CD4-positive, alpha-beta T cell treated with Interleukin-2 at 100 ng/mL for 4 hours (primary cell): ENCODE data around the gene RBM33.
A peak's percentile ranks its signal among the peaks of the same experiment; 100 is the strongest.
"Not testable (repeated sequence)": the region's sequence is repeated elsewhere in the genome, so short reads cannot be mapped to it uniquely, and the experiment has no call there.

ENCODE experiments used
- DNase-seq: peaks from one replicate; pipeline ENCODE4 v3.0.0-alpha.2; 2020; ENCODE audit warnings: low spot score

The RBM33 gene

DNA sequence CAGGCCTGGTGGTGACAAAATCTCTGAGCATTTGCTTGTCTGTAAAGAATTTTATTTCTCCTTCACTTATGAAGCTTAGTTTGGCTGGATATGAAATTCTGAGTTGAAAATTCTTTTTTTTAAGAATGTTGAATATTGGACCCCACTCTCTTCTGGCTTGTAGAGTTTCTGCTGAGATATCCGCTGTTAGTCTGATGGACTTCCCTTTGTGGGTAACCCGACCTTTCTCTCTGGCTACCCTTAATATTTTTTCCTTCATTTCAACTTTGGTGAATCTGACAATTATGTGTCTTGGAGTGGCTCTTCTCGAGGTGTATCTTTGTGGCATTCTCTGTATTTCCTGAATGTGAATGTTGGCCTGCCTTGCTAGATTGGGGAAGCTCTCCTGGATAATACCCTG, 46.2 kb downstream of the RBM33 start:
- DNase-seq, result not testable (repeated sequence)

DNA sequence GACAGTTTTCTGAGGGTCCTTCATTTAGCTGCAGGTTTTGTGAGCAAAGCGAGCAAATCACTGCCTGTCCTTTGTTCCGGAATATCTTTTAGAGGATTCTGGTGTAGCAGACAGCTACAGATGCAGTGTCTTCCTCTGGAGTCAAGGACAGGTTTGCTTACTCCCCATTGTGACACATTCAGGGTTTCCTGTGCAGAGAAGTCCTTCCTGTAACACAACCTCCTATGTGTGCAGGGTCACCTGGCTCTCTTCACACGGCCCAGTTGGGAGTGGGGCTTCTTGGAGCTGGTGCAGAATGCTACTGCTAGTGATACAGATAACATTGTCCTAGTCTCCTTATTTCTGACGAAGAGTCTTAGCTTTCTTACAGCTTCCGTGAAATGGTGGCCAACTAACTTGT, 47.9 kb downstream of the RBM33 start:
- DNase-seq, result peak; percentile 6

DNA sequence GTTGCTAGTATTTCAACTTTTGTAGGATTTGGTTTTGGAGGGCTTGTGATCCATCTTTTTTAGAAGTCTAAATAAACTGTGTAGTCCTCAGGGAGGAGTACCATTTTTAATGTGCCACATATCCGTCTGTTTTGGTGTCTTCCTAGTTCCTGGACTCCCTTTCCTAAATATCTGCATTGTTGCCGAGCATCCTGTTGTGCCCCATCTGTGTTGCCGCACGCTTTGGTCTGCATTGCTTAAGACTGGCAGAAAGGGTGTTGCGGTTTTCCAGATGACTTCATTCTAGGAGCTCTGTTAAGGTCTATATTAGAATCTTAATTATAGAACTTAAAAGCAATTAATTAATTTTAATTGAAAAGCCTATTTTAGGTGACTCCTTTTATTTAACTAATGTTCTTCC, 49.4 kb downstream of the RBM33 start:
- DNase-seq, result no peak

DNA sequence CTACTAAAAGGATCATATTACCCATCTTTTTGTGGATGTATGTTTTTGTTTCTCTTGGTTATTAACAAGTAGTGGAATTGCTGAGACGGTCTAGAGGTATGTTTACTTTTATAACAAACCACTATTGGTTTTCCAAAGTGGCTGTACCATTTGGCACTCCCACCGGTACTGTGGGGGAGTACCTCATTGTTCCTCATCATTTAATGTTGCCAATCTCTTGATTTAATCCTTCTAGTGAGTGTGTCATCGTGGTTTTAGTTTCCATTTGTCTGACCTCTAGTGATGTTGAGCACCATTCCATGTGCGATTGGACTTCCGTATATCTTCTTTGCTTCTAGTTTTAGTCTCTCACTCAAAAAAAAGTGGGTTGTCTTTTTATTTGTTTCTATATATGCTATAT, 50.4 kb downstream of the RBM33 start:
- no peak for DNase-seq

DNA sequence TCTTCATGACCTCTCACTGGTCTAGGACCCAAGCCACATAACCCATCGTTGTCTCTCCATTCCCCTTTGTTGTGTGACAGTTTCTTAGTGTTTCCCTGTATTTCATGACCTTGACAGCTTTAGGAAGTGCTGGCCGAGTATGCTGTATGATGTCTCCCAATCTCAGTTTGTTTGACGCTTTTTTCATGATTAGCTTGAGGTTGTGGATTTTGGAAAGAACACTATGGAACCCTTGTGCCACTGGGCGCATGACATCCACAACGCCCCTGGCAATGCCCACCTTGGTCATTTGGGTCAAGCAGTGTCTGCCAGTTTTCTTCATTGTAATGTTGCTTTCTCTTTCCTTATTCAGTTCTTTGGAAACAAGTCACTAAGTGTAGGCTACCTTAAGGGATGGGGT, 52.3 kb downstream of the RBM33 start:
- DNase-seq, result no peak

DNA sequence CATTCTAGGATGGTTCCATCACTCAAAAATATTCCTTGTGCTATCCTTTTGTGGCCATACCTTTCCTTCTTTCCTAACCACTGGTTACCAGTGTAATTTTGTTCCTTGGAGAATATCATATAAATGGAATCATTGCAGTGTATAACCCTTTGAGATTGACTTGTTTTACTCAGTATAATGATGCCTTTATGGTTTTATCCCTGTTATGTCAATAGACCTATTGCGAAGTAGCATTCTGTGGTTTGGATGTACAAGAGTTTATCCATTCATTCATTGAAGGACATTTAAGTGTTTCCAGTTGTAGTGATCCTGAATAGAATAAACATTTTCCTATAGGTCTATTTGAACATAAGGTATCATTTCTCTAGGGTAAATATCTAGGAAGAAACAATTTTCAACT, 54.2 kb downstream of the RBM33 start:
- no peak for DNase-seq

DNA sequence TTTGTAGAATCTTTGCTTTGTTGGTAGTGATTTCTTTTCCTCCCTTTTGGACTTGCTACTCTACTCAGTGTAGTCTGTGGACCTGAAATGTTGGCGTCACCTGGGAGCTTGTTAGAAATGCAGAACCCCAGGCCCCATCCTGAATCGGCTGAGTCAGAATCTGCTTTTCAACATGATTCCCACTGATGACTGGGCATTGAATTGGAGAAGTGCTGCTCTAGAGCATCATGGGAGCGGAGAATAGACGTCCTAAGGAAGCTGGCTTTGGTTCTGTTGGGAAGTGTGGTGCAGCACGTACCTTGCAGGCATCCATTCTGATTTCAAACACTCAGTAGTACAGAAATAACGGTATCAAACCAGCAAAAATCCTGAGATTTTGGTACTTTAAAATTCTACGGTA, 54.7 kb downstream of the RBM33 start:
- DNase-seq, result no peak

DNA sequence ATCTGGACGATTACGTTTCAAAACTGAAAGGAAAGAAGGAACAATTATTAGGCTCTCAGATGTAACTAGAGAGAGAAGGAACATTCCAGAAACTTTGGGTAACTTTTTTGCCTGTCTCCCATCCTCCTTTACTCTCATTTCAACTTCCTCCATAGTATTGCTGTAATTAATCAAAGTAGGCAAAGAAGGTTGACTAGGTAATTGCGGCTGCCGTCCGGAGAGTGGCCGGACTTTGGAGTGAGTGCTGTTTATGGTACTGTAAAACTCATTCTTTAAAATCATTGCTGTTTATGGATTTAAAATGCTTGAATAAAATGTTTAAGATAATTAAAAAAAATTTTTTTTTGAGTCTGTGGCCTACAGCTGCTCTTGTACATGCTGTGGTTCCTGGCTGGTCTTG, 56.4 kb downstream of the RBM33 start:
- DNase-seq, result no peak

DNA sequence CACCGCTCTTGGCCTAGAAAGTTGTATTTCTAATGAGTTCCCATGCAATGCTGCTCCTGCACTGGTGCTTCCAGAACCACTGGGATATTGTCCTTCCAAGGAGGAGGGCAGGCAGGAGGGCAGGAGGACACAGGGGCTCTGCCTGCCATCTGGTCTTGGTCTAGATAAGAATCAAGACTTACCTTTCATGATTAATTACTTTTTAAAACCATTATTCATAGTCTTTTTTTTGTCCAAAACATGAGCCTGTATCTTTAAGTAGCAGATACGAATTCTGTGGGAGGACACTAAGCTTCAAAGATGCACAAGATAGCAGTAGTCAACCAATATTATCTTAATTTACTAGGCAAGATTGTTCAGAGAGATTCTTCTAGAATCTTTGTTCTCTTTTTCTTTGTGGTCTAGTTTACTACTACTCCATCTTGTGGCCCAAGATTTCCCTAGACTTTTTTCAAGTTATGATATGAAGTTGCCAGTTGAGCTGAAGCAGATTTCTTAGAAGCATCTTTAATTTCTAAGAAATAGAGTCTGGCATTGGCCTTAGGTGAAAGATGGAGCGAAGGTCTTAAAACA, 57.6 kb downstream of the RBM33 start:
- no peak for DNase-seq

DNA sequence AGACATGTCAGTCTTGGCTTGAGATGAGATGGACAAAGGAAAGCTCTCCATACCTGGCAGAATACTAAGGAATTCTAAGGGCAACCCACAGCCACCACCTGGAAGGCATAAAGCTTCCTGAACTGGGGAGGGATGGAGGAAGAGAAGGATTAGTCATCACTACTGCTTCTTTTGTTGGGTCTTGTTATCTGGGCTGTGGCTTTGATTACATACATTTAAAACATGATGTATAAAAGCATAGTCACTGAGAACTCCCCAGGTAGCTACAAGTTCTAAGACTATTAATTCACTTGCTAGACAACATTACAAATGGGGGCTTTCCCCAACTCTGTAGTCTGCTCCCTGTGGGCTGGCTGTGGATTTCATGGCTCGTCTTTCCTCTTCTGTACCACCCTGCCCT, 58.2 kb downstream of the RBM33 start:
- no peak for DNase-seq

DNA sequence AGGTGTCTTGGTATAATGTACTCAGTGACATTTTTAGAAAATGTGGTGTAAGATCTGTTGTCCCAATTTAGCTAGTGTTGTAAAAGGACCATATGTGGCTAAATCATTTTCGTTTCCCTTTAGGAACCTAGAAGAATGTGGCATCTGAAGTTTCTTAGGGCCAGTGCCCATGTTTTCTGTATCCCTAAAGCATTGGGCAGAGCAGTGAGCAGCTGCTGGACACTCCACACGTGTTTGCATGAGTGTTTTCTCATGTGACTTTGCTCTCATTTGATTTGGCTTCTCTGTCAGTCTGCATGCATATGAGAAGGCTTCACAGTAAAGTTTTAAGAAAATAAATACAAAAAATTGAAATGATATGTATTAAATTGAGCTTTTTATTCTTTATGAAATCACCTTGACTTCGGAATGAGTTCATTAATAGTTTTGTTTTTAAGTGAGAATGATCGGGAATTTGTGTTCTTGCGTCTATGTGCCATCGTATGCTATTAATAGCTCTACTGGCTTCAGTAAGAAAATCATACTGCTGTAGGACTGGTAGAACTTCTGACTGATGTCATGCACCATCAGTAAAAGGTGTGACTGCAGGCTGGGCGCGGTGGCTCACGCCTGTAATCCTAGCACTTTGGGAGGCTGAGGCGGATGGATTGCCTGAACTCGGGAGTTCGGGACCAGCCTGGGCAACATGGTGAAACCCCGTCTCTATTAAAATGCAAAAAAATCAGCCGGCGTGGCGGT, 61.3 kb downstream of the RBM33 start:
- no peak for DNase-seq

DNA sequence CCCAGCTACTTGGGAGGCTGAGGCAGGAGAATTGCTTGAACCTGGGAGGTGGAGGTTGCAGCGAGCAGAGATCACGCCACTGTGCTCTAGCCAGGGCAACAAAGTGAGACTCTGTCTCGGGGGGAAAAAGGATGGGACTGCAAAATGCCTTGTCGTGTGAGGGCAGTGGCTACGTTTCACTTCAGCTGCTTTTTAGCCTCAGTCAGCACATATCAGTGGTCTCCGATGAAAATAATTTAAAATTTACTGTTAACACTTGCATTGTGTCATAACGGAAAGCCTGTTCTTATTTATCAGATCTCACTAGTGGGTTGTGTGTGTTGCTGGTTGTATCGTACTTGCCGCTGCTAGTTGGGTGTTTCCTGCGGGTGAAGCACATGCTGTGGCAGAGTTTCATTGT, 61.9 kb downstream of the RBM33 start:
- DNase-seq, result no peak

DNA sequence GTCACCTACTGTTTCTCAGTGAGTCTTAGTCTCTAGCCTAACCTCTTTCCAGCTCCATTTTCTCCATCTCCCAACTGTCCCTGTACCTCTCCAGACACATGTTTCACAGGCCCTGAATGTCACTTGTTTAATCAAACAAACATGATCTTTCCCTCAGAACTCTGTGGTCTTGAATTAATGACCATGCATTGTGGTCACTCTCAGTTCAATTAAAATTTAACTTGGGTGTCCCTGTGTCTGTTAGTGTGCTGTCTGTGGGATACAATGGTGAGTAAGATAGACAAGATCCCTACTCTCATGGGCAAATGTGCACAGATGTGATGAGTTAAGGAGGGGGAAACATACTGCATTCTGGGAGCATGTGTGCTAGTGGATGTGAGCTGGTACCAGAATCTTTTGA, 65.0 kb downstream of the RBM33 start:
- DNase-seq, result no peak

DNA sequence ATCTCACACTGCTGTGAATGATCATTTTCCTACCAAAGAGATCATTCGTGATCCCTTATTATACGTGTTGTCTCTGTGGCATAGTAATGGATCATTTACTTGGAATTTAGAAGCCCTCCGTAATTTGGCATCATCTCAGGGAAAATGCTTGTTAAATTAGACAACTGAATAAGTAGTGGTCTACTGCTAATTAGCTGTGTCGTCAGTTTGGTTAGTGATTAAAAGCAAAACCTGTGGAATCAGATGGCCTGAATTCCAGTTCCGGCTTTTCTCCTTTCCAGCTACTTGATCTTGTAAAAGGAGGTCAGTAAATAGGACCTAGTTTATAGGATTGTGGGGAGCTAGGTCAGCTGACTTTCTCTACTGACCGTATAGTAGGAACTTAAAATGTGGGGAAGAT, 65.6 kb downstream of the RBM33 start:
- DNase-seq, result no peak

DNA sequence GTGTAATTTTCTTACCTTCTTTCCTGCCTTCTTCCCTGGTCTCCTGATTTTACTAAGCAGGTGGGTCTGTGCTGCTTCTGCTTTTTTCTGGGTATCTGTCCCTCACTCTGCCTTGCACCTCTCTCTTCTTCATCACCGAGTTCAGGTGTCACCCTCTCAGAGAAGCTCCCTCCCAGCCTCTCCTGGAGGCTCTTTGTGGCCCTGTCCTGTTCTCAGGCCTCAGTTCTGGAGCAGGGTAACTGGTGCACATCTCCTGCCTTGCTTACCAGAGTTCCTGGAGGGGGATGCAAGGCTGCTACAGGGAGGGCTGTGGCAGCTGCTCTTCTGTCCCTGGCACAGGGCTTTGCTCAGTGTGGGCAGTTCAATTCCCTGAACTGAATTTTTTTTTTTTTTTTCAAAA, 66.1 kb downstream of the RBM33 start:
- DNase-seq, result no peak

DNA sequence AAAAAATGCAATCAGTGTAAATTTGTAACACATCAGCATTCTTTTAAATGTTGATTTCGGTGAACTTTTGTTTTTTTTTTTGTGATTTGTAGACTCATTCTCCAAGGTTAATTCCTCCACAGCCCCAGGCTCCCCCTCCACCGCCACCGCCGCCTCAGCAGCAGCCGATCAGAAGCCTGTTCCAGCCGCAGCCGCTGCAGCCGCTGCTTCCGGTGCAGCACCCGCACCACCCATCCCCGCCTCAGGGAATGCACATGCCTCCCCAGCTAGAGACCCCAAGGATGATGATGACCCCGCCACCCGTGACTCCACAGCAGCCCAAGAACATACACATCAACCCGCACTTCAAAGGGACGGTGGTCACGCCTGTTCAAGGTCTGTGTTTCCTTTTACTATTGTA, 66.6 kb downstream of the RBM33 start:
- DNase-seq, result no peak

DNA sequence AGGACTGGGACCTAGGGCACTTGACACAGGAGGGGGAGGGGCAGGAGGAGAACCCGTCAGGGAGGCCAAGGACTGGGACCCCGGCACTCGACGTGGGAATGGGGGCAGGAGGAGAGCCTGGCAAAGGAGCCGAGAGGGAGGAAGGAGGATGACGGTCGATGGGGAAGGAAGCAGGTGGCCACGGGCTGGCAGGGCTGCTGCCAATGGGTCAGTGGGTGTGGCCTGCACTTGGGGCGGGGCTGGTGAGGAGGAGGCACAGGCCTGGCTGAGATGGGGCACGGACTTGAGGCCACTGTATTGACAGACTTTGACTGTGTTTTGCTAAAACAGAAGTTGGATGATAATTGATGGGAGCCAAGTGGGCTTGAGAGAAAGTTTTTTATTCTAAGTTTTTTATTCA, 68.9 kb downstream of the RBM33 start:
- no peak for DNase-seq

DNA sequence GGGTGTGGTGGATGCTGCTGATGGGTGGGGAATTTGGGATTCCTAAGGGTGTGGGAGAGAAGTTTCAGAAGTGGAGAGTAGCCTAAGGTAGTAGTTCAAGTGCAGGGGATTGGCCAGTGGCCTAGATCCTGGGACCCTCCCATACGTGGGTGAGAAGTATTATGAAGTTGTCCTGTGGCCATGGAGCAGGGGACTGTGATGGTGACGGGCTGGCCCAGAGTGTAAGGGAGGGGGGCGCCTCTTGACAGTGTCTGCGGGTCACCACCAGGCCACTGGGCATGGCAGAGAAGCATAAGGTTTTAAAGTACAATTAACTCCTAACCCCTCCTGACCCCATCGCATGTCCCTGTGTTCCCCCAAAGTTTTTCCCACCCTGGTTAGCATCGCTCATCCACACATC, 70.2 kb downstream of the RBM33 start:
- no peak for DNase-seq

DNA sequence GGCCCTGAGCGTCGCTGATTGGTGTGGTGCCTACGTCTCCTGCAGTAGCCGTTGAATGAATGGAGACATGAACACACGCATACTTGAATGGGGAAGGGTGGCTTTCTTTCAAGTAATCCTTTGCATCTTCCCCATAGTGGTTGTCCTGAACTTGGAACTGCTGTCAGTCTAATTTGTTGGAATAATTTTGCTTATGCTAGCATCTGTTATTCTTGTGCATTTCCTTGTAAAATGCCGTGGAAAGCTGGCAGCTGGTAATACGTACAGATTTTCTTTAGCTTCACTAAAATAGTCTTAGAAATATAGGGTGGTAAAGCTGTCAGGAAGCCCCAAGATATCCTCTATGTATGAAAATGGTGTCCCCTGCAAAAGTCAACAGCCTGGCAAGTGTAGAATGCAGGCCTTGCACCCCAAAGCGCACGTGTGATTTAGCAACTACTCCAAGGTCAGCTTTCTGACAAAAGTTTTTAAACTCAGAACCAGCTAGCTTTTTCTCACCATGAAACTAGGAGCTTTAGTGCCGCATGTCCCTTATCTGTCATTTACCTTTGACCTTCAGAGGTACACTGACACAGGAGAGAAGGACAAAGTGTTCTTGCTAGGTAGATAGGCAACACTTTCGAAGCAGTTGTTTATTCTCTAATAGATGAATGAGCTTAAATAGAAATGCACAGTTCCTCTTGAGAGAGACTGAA, 70.8 kb downstream of the RBM33 start:
- no peak for DNase-seq

DNA sequence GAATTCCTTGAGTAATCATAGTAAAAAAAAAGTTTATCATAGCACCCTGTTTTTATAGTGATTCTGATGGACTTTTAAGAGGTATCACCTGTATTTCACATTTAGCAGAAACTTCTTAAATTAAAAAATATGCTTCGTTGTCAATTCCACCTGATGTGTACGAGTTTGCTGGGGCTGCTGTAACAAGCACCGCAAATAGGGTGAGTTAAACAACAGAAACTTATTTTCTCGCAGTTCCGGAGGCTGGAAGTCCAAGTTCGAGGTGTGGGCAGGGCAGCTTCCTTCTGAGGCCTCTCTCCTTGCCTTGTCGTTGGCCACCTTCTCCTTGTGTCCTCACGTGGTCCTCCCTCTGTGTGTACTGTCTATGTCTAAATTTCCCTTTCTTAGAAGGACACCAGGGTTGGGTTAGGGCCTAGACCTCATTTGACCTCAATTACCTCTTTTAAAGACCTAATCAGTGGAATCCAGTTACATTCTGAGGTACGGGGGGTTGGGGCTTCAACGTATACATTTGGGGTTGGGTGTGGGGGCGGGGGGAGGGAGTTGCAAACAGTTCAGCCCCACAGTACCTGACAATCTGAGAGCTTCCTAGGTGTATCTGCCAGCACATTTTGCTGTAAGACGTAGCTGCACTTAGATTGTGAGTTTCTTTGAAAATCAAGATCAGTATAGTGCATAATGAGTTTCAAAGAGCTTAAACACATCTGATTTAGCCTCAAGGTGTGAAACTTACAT, 72.7 kb downstream of the RBM33 start:
- no peak for DNase-seq

DNA sequence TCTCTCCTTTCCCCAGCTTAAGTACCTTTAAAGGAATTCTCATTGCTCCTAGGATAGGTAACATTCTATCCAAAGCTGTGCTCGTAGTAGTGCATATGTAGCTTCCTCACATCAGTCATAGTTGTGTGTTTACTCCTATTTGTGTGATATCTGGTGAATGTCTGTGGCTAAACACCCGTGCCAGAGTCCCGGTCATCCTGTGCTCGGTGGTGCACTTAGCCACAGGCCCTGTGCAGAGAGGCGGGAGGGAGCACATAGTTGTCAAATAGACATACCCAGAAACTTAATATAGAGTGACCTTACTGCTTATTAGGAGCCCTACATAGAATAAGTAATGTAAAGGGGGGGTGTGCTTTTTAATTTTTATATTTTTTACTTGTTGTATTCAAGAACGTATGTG, 76.6 kb downstream of the RBM33 start:
- DNase-seq, result no peak

DNA sequence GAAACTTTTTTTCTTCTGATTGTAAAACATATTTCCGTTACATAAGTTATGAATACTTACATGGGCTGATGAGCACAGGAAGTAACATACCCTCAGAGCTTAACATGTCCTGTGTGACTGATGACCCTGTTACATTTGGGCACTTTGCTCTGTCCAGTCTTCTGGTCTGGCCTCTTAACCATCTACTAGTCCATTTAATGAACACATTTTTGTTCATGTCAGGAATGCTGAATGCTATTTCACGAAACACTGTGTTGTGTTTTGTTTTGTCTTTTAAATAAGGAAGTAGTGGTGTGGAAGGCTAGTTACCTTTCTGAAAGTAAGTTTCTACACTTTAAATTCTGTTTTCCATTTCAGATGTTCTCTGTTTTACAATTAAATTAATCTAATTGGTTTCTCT, 77.7 kb downstream of the RBM33 start:
- no peak for DNase-seq

DNA sequence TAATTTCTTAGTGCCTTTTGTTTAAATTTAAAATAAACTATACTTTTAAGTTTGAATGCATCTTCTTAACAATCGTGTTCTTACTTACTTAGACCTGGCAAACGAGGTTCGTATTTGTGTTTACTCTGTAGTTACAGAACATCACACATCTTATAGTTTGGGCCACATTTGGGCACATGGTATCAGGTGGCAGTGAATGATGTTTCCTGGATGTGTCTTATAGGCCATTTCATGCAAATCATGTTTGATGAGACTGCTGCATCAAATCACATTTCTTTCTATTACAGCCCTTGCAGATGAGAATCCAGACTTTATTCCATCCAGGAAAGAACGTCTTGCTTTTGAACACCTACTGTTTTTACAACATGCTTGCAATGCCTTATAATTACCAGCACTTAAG, 78.5 kb downstream of the RBM33 start:
- DNase-seq, result no peak
